ENCODE results near the gene TSPAN9. TPM values are rescaled to one million over a fixed set of nuclear protein-coding genes. Genes with fewer than 3 reads are reported as not detected.
"Not testable (repeated sequence)": the region's sequence is repeated elsewhere in the genome, so short reads cannot be mapped to it uniquely, and the experiment has no call there.

Gene TSPAN9
- total RNA-seq, 1 donor from 2014 or later, result 193 TPM

DNA sequence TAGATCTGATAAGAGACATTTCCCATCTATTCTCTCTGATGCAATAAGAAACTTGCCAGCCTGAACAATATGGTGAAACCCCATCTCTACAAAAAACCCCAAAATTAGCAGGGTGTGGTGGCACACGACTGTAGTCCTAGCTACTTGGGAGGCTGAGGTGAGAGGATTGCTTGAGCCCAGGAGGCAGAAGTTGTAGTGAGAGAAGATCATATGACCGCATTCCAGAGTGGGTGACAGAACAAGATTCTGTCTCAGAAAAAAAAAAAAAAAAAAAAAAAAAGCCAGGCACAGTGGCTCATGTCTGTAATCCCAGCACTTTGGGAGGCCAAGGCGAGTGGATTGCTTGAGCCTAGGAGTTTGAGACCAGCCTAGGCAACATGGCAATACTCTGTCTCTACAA, 11.3 kb upstream of the TSPAN9 start:
- ATAC-seq; intact Hi-C loops (cut with DNase I); DNase-seq (ENCODE audit: missing footprints): not testable (repeated sequence)

DNA sequence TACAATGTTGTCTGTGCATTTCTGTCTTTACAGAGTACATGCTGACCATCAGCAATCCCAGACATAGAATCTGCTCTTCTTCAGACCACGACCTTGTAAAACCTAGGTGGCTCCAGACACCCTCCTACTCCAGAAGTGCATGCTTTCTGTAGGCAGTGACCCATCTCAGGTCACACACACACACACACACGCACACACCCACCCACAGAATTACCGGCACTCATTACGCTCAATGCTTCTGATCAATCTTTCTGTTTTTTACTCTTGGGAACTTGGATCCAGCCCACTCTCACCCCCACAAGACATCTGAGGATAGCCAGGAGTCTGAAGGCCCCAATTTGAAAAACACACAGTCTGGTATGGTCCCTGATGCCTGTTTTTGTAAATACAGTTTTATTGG, 7.5 kb upstream of the TSPAN9 start:
- DNase-seq (ENCODE audit: missing footprints), result no peak
- intact Hi-C loops (cut with DNase I), result loop anchor here (2.0 kb wide), 1 partner anchor 21 kb away; no protein-coding TSS in a partner anchor
- no peak for ATAC-seq

DNA sequence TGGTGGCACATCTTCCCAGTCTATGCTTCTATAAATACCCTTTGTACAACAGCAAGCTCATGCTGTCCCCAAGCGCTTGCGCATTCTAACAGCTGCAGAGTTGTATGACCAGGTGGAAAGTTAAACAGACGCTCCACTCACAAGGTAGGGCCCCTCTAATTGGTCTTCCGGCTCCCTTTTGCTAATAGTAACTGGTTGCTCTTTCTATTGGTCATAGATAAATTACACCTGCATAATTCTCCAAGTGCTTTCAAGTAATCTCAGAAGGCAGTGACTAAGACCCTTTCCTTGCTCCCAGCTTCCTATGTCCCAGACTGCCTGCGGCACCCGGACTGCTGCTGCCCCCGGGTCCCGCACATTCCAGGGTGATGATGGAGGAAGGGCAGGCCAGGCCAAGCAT, 6.1 kb upstream of the TSPAN9 start:
- DNase-seq (ENCODE audit: missing footprints), result no peak
- intact Hi-C loops (cut with DNase I), result loop anchor here (2.0 kb wide), 1 partner anchor 22 kb away; no protein-coding TSS in a partner anchor
- ATAC-seq, result peak; percentile 62

- DNase-seq (ENCODE audit: missing footprints), result no peak
- no peak for ATAC-seq
- intact Hi-C loops (cut with DNase I), result loop anchor here (2.0 kb wide), 2 partner anchors 23 to 203 kb away; no protein-coding TSS in a partner anchor
Observed at GRCh38 chr12:3071710-3072109, 5.5 kb upstream of the TSPAN9 start.

- intact Hi-C loops (cut with DNase I), result loop anchor here (2.0 kb wide), 1 partner anchor 201 kb away; no protein-coding TSS in a partner anchor
Observed at GRCh38 chr12:3073438-3074250, 3.5 kb upstream of the TSPAN9 start.

DNA sequence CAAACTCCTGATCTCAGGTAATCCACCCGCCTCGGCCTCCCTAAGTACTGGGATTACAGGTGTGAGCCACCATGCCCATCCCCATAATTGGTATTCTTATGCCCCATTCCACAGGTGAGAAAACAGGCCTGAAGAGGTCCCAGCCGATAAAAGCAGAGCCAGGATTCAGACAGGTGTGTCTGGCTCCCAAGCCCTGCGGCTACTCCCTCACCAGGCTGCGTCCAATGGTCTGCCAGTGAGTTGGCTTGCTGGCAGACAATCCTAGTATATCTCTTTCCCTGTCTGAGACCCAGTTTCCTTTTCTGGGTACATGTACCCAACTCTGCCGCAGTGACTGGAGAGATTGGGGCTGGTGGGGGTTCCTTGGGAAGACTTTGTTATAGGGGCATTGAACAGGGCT, 1.9 kb upstream of the TSPAN9 start:
- intact Hi-C loops (cut with DNase I), result no loop called here
- no peak for ATAC-seq
- no peak for DNase-seq (ENCODE audit: missing footprints)

More at GRCh38 chr12:3073438-3074250, 3.5 kb upstream of the TSPAN9 start:
- DNase-seq (ENCODE audit: missing footprints) (peak; percentile 83), ATAC-seq (peak; percentile 38)

- ATAC-seq (peak; percentile 12), DNase-seq (ENCODE audit: missing footprints) (no peak)
- intact Hi-C loops (cut with DNase I), result loop anchor here (2.0 kb wide), 2 partner anchors 55 to 125 kb away; no protein-coding TSS in a partner anchor
Observed at GRCh38 chr12:3077572-3078081, 448 bp downstream of the TSPAN9 start.

DNA sequence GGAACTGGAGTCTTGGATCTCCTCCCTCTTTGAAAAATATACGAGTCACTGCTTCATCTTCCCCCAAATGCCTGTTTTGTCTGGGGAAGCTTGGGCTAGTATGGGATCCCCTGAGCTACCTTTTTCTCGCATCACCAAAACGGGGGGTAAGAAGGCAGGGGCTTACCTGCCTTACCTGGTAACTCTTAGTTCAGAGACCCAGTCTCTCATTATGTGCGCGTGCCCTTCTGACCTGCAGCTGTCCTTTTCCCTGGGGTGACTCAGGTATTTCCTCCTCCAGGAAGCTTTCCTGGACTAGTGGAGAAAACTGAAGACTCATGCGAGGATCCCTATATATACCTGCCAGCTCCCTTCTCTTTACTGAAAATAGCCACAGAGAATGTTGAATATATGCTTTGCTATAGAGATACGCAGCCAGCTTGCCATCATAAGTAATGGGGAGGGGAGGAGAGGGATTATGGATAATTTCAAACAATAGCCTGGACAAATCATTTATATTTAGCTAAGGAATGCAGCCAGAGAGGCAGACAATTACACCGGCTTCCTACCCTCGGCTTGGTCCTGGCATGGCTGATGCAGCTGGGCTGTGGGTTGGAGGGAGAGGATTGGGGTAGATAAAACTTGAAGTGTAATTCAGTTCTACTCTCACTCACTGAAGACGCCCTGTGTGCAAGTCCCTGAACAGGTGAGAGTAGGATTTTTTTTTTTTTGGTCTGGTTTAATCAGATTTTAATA, 1.1 kb downstream of the TSPAN9 start:
- no peak for DNase-seq (ENCODE audit: missing footprints)
- ATAC-seq, result no peak
- intact Hi-C loops (cut with DNase I), result no loop called here

GRCh38 chr12:3081091-3081490, 3.9 kb downstream of the TSPAN9 start:
- intact Hi-C loops (cut with DNase I), result no loop called here
- DNase-seq (ENCODE audit: missing footprints) (no peak), ATAC-seq (no peak)

GRCh38 chr12:3081886-3082285, 4.7 kb downstream of the TSPAN9 start:
- intact Hi-C loops (cut with DNase I), result no loop called here
- DNase-seq (ENCODE audit: missing footprints), result no peak

DNA sequence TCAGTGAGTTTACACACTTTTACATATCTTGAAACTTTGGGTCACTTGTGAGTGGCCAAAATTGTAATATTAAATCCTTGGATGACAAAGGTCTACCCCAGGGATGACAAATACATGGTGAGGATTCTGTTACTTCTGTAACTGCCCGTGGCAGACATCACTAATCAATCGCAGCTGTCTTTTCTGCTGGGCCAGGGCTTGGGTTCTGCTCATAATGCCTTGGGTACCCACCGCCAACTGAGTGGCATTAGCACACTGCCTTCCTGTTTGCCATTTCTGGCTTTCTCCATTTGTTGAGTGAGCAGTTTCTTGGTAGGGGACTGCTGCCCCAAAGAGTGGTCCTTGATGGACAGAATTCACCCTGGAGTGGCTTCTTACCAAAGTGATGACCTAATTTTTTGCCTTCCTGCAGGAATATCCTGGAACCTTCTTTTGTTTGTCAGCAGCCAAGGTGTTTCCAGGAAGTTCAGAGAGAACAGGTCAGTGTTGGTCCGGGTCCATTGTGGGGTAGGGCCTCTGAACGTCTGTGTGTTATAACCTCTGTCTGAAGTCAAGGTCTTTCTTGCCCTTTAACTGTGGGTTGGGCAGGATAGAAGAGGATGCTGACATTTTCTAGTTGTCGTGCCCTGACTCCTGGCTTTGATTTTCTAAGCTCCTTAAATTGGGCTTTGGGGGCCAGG, 6.2 kb downstream of the TSPAN9 start:
- intact Hi-C loops (cut with DNase I), result no loop called here
- ATAC-seq (no peak), DNase-seq (ENCODE audit: missing footprints) (no peak)

More at GRCh38 chr12:3081886-3082285, 4.7 kb downstream of the TSPAN9 start:
- no peak for ATAC-seq

GRCh38 chr12:3083921-3084347, 6.8 kb downstream of the TSPAN9 start:
- ATAC-seq (no peak), DNase-seq (ENCODE audit: missing footprints) (peak; percentile 64)
- intact Hi-C loops (cut with DNase I), result no loop called here

- intact Hi-C loops (cut with DNase I), result no loop called here
- DNase-seq (ENCODE audit: missing footprints) (peak; percentile 59), ATAC-seq (peak; percentile 29)
Observed at GRCh38 chr12:3084742-3085141, 7.6 kb downstream of the TSPAN9 start.

- ATAC-seq, result no peak
- peak; percentile 23 for DNase-seq (ENCODE audit: missing footprints)
- intact Hi-C loops (cut with DNase I), result no loop called here
Observed at GRCh38 chr12:3085341-3086139, 8.4 kb downstream of the TSPAN9 start.

DNA sequence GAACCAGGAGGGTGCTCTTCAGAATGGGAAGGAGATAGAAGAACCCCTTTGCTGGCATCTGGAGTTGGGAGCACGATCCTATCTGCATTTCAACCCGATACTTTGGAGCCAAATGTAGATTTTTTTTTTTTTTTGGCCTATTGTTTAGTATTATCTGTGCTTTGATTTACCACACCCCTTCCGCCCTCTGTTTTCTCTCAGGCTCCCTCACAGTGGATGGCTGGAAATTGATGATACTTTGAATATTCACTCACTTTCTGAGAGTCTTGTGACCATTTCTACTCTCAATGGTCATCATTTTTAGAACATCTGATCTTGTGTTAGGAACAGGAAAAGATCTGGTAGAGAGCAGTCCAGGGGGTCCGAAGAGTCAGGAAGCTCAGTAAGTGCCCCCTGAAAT, 9.0 kb downstream of the TSPAN9 start:
- no peak for DNase-seq (ENCODE audit: missing footprints)
- no peak for ATAC-seq
- intact Hi-C loops (cut with DNase I), result no loop called here

- DNase-seq (ENCODE audit: missing footprints) (peak; percentile 40), ATAC-seq (no peak)
- intact Hi-C loops (cut with DNase I), result no loop called here
Observed at GRCh38 chr12:3086729-3087323, 9.6 kb downstream of the TSPAN9 start.

DNA sequence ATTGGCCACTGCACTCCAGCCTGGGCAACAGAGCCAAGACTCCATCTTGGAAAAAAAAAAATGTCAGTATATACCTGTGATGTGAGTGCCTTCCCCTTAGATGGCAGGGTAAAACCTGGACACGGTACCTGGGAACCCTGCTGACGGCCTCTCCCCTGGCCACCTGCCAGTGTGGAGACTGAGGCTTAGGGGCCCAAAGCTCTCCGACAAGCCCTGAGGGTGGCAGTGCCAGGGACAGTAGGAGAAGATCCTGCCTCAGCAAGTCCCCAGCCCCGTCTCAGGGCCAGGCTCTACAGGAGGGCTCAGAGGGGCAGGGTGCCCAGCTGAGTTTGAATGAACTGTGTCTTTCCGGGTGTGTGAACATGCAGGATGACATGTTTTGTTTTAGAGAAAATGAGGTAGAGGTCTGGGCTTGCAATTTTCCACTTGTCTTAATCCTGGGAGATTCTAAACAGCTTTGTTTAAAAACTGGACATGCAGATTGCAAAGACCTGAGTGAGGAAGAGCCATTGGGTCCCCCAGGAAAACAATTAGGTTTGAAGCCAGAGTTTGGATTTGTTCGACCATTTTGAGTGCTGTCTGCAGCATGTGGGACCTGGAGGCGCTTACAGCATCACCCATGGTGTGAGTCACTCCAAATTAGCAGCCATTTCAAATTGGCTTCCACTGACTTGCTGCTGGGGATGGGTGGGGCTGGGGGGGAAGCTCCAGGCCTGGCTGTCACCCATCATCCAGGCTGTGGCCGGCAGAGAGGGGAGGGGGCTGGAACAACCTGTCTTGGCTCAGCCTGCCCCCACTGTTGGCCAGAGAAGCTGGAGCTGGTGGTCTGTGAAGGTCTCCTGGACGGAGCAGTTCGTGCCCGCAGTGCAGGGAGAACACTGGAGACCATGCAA, 10.8 kb downstream of the TSPAN9 start:
- no peak for ATAC-seq
- no peak for DNase-seq (ENCODE audit: missing footprints)
- intact Hi-C loops (cut with DNase I), result no loop called here

Measured in Right ventricle myocardium inferior (tissue), 1 donor.